Measurements from ENCODE around the gene NUDT7. TPM values are rescaled to one million over a fixed set of nuclear protein-coding genes. Genes with fewer than 3 reads are reported as not detected.

NUDT7 gene
- total RNA-seq, 4 donors from 2014 or later = 2.3 to 10.1 (median 6.3) TPM

DNA sequence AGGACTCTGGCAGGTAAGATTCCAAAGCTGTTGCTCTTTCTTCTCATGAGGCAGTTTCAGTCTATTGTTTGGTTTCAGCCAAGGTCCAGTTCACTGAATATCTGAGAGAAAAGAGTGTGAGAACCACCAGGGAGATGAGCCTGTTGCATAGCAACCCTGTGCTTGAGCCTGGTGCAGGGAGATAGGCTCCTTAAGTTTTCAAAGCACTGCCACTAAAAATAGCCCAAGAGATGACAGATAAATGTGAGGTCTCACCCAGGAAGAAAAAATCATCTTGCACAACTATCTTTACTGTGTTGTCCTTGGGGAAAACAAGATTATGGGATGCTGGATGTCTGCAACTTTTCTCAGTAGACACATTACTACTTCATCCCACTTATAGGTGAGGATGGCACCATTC is 26.2 kb upstream of the NUDT7 start:
- H3K36me3 ChIP-seq = no peaks in the 10 kb centered on the region
- DNase-seq = no peak
- no peaks in the 10 kb centered on the region for H3K9me3 ChIP-seq
- no peaks in the 10 kb centered on the region for H3K4me1 ChIP-seq
- TF ChIP-seq, protein P1, sequence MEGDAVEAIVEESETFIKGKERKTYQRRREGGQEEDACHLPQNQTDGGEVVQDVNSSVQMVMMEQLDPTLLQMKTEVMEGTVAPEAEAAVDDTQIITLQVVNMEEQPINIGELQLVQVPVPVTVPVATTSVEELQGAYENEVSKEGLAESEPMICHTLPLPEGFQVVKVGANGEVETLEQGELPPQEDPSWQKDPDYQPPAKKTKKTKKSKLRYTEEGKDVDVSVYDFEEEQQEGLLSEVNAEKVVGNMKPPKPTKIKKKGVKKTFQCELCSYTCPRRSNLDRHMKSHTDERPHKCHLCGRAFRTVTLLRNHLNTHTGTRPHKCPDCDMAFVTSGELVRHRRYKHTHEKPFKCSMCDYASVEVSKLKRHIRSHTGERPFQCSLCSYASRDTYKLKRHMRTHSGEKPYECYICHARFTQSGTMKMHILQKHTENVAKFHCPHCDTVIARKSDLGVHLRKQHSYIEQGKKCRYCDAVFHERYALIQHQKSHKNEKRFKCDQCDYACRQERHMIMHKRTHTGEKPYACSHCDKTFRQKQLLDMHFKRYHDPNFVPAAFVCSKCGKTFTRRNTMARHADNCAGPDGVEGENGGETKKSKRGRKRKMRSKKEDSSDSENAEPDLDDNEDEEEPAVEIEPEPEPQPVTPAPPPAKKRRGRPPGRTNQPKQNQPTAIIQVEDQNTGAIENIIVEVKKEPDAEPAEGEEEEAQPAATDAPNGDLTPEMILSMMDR (IDR thresholded peaks at IDR 0.05) = no peak
- TF ChIP-seq POLR2A (IDR thresholded peaks at IDR 0.05) = no peak
- no peak overlapping the region for H3K27ac ChIP-seq
- no peak overlapping the region for H3K4me3 ChIP-seq
- intact Hi-C loops (cut with DNase I) = no loop called here
- peaks cover 0 to 11% (median 0%) of the 10 kb centered on the region in 4 donors for H3K27me3 ChIP-seq

GRCh38 chr16:77700846-77701245 is 21.5 kb upstream of the NUDT7 start:
- DNase-seq = no peak
- intact Hi-C loops (cut with DNase I) = no loop called here
- no peaks in the 10 kb centered on the region for H3K27me3 ChIP-seq
- WGBS, 2 donors = 88 to 90% methylated on average over 1 of the region's 1 CpG
- H3K4me3 ChIP-seq = no peak overlapping the region
- no peaks in the 10 kb centered on the region for H3K4me1 ChIP-seq
- H3K27ac ChIP-seq = no peak overlapping the region
- H3K36me3 ChIP-seq = no peaks in the 10 kb centered on the region
- TF ChIP-seq, protein P1 (IDR thresholded peaks at IDR 0.05) = no peak
- no peak for TF ChIP-seq POLR2A (IDR thresholded peaks at IDR 0.05)
- H3K9me3 ChIP-seq = no peaks in the 10 kb centered on the region

GRCh38 chr16:77705351-77705750 is 17.0 kb upstream of the NUDT7 start:
- no peak for TF ChIP-seq POLR2A (IDR thresholded peaks at IDR 0.05)
- TF ChIP-seq, protein P1 (IDR thresholded peaks at IDR 0.05) = no peak
- intact Hi-C loops (cut with DNase I) = no loop called here
- no peaks in the 10 kb centered on the region for H3K4me1 ChIP-seq
- H3K9me3 ChIP-seq = no peaks in the 10 kb centered on the region
- DNase-seq = no peak
- WGBS, 2 donors = 71 to 74% methylated on average over 4 of the region's 4 CpGs
- H3K4me3 ChIP-seq = no peak overlapping the region
- H3K27ac ChIP-seq = no peak overlapping the region
- no peaks in the 10 kb centered on the region for H3K36me3 ChIP-seq
- no peaks in the 10 kb centered on the region for H3K27me3 ChIP-seq

- no peaks in the 10 kb centered on the region for H3K9me3 ChIP-seq
- H3K4me1 ChIP-seq = no peaks in the 10 kb centered on the region
- TF ChIP-seq, protein P1 (IDR thresholded peaks at IDR 0.05) = no peak
- no peak for TF ChIP-seq POLR2A (IDR thresholded peaks at IDR 0.05)
- no peak for DNase-seq
- no peak overlapping the region for H3K4me3 ChIP-seq
- H3K27ac ChIP-seq = no peak overlapping the region
- WGBS, 2 donors = 58 to 79% methylated on average over 1 of the region's 1 CpG
- no peaks in the 10 kb centered on the region for H3K36me3 ChIP-seq
- H3K27me3 ChIP-seq = no peaks in the 10 kb centered on the region
- intact Hi-C loops (cut with DNase I) = no loop called here
Observed at GRCh38 chr16:77711179-77711578, 11.1 kb upstream of the NUDT7 start.

- no peaks in the 10 kb centered on the region for H3K9me3 ChIP-seq
- no peaks in the 10 kb centered on the region for H3K27me3 ChIP-seq
- DNase-seq = no peak
- no peaks in the 10 kb centered on the region for H3K36me3 ChIP-seq
- peak overlapping the region in 1 of 4 donors; percentile 46 for H3K4me3 ChIP-seq
- TF ChIP-seq, protein P1 (IDR thresholded peaks at IDR 0.05) = no peak
- no peak for TF ChIP-seq POLR2A (IDR thresholded peaks at IDR 0.05)
- no peak overlapping the region for H3K27ac ChIP-seq
- 12 to 35% methylated on average over 5 of the region's 5 CpGs for whole genome bisulfite sequencing, 2 donors
- intact Hi-C loops (cut with DNase I) = no loop called here
- no peaks in the 10 kb centered on the region for H3K4me1 ChIP-seq
Observed at GRCh38 chr16:77711775-77712174, 10.5 kb upstream of the NUDT7 start.

Data from esophagus squamous epithelium (tissue), 5 donors.